Uterus (tissue), 4 donors: ENCODE data around the gene GAS5. TPM values are rescaled to one million over a fixed set of nuclear protein-coding genes. Genes with fewer than 3 reads are reported as not detected.
"Not testable (repeated sequence)": the region's sequence is repeated elsewhere in the genome, so short reads cannot be mapped to it uniquely, and the experiment has no call there.

ENCODE experiments used
- DNase-seq, 2 donors: peaks; one replicate each; pipeline ENCODE4 v3.0.0-alpha.2; 2019 to 2020
- H3K27ac ChIP-seq, 2 donors: fragments of 200-600 bp; sonication (generic); 1 replicate in 1 of 2; 2 replicates in 1 of 2; pipeline ENCODE4 v1.5.1; 2016 to 2018
- H3K27me3 ChIP-seq, 2 donors: fragments of 200-600 bp; sonication (generic); one replicate each; pipeline ENCODE4 v1.5.1; 2018 to 2019; ENCODE audit warnings: control low read depth in 1 of 2
- H3K36me3 ChIP-seq, 2 donors: fragments of 200-600 bp; sonication (generic); one replicate each; pipeline ENCODE4 v1.5.1; 2019; ENCODE audit warnings: control low read depth in 1 of 2
- H3K4me1 ChIP-seq, 2 donors: fragments of 200-600 bp; sonication (generic); one replicate each; pipeline ENCODE4 v1.5.1; 2018 to 2019; ENCODE audit warnings: control low read depth in 1 of 2
- H3K4me3 ChIP-seq, 2 donors: fragments of 200-600 bp; sonication (generic); 1 replicate in 1 of 2; 2 replicates in 1 of 2; pipeline ENCODE4 v1.5.1; 2018 to 2019; ENCODE audit warnings: mild to moderate bottlenecking in 1 of 2
- H3K9me3 ChIP-seq, 2 donors: fragments of 200-600 bp; sonication (generic); one replicate each; pipeline ENCODE4 v1.5.1; 2019; ENCODE audit warnings: control low read depth in 1 of 2
- POLR2A ChIP-seq, 2 donors: fragments of 450-650 bp; IDR thresholded peaks; one replicate each; pipeline ENCODE4 v1.6.1; 2016; ENCODE audit warnings: antibody characterized with exemption in 2 of 2, mild to moderate bottlenecking in 1 of 2, moderate library complexity in 1 of 2
- intact Hi-C: fragments of 100-400 bp; cut with DNase I; formaldehyde crosslinking; loops from one replicate; pipeline ENCODE4 v1.15.1; 2023; ENCODE audit warnings: low total_unique reads
- total RNA-seq, 4 donors: library from RNA; depleted of rRNA in 3 of 4; stranded (reverse); fragments of >200 nt in 3 of 4; gene quantifications; one replicate each; pipeline versions ENCODE4 v1.1.0 to v1.2.4, GENCODE V29; 2014 to 2023
- TF ChIP-seq, protein P1 (sequence below), 4 experiments: fragments of 200-600 bp in 2 of 4; fragments of 450-650 bp in 2 of 4; sonication (generic) in 2 of 4; IDR thresholded peaks; one replicate each; pipeline ENCODE4 v1.5.1; 2016 to 2019; ENCODE audit warnings: antibody characterized with exemption in 4 of 4, mild to moderate bottlenecking in 2 of 4, moderate library complexity in 1 of 4
- donor health status: DM: yes; HTN: yes; CAD: no.

The GAS5 gene
- total RNA-seq, 4 donors from 2014 or later = 566 to 2,222 (median 828) TPM

DNA sequence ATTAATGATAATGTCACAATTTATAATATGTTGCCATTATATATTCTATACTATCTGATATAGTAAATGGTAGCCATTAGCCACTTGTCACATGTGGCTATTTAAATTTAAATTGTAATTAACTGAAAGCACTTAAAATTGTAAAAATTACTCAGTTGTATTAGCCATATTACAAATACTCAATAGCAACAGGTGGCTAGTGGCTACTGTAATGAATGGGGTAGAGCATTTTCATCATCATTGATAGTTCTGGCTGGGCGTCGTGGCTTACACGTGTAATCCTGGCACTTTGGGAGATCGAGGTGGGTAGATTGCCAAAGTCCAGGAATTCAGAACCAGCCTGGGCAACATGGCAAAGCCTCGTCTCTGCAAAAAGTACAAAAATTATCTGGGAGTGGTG, 16.9 kb upstream of the GAS5 start:
- H3K36me3 ChIP-seq = no peaks in the 10 kb centered on the region
- H3K27me3 ChIP-seq = no peaks in the 10 kb centered on the region
- H3K4me1 ChIP-seq = no peaks in the 10 kb centered on the region
- intact Hi-C loops = no loop called here
- H3K27ac ChIP-seq = no peak overlapping the region
- no peak for TF ChIP-seq POLR2A (IDR thresholded peaks at IDR 0.05)
- TF ChIP-seq, protein P1, sequence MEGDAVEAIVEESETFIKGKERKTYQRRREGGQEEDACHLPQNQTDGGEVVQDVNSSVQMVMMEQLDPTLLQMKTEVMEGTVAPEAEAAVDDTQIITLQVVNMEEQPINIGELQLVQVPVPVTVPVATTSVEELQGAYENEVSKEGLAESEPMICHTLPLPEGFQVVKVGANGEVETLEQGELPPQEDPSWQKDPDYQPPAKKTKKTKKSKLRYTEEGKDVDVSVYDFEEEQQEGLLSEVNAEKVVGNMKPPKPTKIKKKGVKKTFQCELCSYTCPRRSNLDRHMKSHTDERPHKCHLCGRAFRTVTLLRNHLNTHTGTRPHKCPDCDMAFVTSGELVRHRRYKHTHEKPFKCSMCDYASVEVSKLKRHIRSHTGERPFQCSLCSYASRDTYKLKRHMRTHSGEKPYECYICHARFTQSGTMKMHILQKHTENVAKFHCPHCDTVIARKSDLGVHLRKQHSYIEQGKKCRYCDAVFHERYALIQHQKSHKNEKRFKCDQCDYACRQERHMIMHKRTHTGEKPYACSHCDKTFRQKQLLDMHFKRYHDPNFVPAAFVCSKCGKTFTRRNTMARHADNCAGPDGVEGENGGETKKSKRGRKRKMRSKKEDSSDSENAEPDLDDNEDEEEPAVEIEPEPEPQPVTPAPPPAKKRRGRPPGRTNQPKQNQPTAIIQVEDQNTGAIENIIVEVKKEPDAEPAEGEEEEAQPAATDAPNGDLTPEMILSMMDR (IDR thresholded peaks at IDR 0.05) = no peak
- DNase-seq = no peak
- no peak overlapping the region for H3K4me3 ChIP-seq
- no peaks in the 10 kb centered on the region for H3K9me3 ChIP-seq

DNA sequence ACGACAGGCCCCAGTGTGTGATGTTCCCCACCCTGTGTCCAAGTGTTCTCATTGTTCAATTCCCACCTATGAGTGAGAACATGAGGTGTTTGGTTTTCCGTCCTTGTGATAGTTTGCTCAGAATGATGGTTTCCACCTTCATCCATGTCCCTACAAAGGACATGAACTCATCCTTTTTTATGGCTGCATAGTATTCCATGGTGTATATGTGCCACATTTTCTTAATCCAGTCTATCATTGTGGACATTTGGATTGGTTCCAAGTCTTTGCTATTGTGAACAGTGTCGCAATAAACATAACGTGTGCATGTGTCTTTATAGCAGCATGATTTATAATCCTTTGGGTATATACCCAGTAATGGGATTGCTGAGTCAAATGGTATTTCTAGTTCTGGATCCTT, 13.3 kb upstream of the GAS5 start:
- H3K9me3 ChIP-seq, H3K4me1 ChIP-seq, DNase-seq, H3K27me3 ChIP-seq, H3K4me3 ChIP-seq, intact Hi-C loops, H3K36me3 ChIP-seq, H3K27ac ChIP-seq: not testable (repeated sequence)

DNA sequence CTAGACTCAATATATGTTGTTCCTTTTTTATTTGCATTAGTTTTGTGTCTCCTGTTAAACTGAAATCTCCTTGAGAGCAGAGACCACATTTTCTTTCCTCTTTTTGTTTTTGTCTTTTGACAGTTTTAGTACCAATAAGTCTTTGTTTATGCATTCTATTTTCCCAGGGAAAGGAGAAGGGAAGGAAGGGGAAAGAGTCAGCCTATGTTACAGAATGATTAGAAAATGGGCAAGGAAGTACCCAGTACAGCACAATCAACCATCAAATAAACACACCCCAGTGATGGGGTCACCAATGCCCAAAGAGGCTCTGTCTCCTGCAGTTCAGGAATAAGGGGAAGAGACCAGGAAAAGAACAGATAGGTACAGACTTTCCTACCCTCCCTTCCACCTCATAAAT, 10.5 kb upstream of the GAS5 start:
- no peaks in the 10 kb centered on the region for H3K4me1 ChIP-seq
- intact Hi-C loops = no loop called here
- H3K27me3 ChIP-seq = no peaks in the 10 kb centered on the region
- no peak for DNase-seq
- no peak overlapping the region for H3K4me3 ChIP-seq
- no peaks in the 10 kb centered on the region for H3K36me3 ChIP-seq
- H3K9me3 ChIP-seq = no peaks in the 10 kb centered on the region
- TF ChIP-seq, protein P1 (IDR thresholded peaks at IDR 0.05) = no peak
- TF ChIP-seq POLR2A (IDR thresholded peaks at IDR 0.05) = no peak
- H3K27ac ChIP-seq = no peak overlapping the region

DNA sequence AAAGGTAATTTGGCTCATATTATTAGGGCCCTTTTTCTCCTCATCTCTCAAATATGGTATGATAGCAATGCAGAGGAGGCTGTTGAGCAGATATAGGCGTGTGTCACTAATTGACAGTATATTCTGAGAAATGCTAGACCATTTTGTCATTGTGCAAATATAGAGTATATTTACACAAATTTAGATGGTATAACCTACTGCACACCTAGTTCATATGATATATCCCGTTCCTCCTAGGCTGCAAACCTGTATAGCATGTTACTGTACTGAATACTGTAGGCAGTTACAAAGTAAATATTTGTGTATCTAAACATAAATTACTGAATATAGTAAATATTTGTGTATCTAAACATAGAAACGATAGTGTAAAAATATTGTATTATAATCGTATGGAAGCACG, 8.9 kb upstream of the GAS5 start:
- TF ChIP-seq POLR2A (IDR thresholded peaks at IDR 0.05) = no peak
- TF ChIP-seq, protein P1 (IDR thresholded peaks at IDR 0.05) = no peak
- H3K27ac ChIP-seq = no peak overlapping the region
- no peaks in the 10 kb centered on the region for H3K27me3 ChIP-seq
- no peak overlapping the region for H3K4me3 ChIP-seq
- no peaks in the 10 kb centered on the region for H3K9me3 ChIP-seq
- DNase-seq = no peak
- no peaks in the 10 kb centered on the region for H3K4me1 ChIP-seq
- intact Hi-C loops = no loop called here
- H3K36me3 ChIP-seq = no peaks in the 10 kb centered on the region

DNA sequence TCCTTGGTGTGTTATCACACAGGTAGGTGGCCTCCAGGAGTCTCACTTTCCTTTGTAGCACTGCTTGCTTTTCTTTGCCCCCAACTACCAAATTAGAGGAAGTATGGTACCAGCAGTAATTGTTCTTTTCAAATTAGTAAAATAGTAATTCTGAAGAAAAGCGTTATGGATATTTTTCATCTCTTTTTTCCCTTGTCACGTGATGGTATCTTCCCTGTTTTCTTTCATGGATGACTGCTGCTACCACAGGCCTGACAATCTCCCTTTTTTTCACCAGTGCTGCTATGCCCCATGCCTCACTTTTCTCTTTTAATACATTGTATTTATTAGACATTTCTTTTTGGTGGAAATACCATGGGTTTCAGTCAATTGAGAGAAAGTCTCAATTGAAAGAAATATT, 3.7 kb upstream of the GAS5 start:
- no peaks in the 10 kb centered on the region for H3K27me3 ChIP-seq
- H3K36me3 ChIP-seq = no peaks in the 10 kb centered on the region
- intact Hi-C loops = no loop called here
- no peaks in the 10 kb centered on the region for H3K9me3 ChIP-seq
- no peaks in the 10 kb centered on the region for H3K4me1 ChIP-seq
- H3K4me3 ChIP-seq = no peak overlapping the region
- TF ChIP-seq, protein P1 (IDR thresholded peaks at IDR 0.05) = no peak
- no peak for TF ChIP-seq POLR2A (IDR thresholded peaks at IDR 0.05)
- H3K27ac ChIP-seq = no peak overlapping the region
- no peak for DNase-seq

DNA sequence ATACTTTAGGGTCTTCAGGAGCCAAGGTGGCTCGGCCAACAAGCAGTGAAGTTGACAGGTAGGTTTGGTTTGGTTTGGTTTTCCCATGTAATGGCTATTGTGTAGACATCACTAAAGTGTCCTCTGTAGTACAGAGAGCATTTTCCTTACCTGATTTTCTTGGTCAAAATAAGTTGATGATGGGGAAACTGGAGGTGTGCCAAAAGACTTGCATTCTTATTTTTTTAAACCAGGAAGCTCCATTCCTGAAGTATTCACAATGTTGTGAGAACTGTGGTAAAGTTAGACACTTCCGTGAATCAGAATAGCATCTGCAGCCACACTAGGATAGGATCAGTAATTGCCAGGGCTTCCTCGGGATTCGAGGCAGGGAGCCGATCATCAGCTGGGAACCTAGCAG, 3.3 kb upstream of the GAS5 start:
- Histone ChIP-seq H3K27me3 (no peaks in the 10 kb centered on the region), H3K9me3 (no peaks in the 10 kb centered on the region), H3K36me3 (no peaks in the 10 kb centered on the region), H3K4me1 (no peaks in the 10 kb centered on the region), H3K4me3 (no peak overlapping the region), H3K27ac (no peak overlapping the region)
- no peak for DNase-seq
- no peak for TF ChIP-seq POLR2A (IDR thresholded peaks at IDR 0.05)
- TF ChIP-seq, protein P1 (IDR thresholded peaks at IDR 0.05) = no peak
- intact Hi-C loops = no loop called here
